GOT3 (cell line): ENCODE results near the gene SMAD6.

Experiments used
- DNase-seq: peaks from one replicate; lab custom pipeline; 2025; ENCODE audit warnings: mixed read lengths; lab: John Stamatoyannopoulos, UW

SMAD6 gene

GRCh38 chr15:66721501-66721937 lies 19.5 kb downstream of the SMAD6 start:
- no peak for DNase-seq

- DNase-seq = no peak
Observed at GRCh38 chr15:66721954-66722353, 19.9 kb downstream of the SMAD6 start.

GRCh38 chr15:66722757-66723540 lies 20.9 kb downstream of the SMAD6 start:
- DNase-seq = no peak

GRCh38 chr15:66723826-66724731 lies 22.0 kb downstream of the SMAD6 start:
- no peak for DNase-seq

- no peak for DNase-seq
Observed at GRCh38 chr15:66724732-66725463, 22.9 kb downstream of the SMAD6 start.

GRCh38 chr15:66725464-66725785 lies 23.4 kb downstream of the SMAD6 start:
- DNase-seq = no peak

GRCh38 chr15:66726386-66726785 lies 24.4 kb downstream of the SMAD6 start:
- no peak for DNase-seq

GRCh38 chr15:66729331-66729951 lies 27.4 kb downstream of the SMAD6 start:
- DNase-seq = no peak

- DNase-seq = no peak
Observed at GRCh38 chr15:66730168-66731021, 28.4 kb downstream of the SMAD6 start.

- DNase-seq = no peak
Observed at GRCh38 chr15:66733976-66734375, 31.9 kb downstream of the SMAD6 start.

GRCh38 chr15:66734961-66735908 lies 33.2 kb downstream of the SMAD6 start:
- DNase-seq = no peak

- DNase-seq = no peak
Observed at GRCh38 chr15:66735909-66736305, 33.9 kb downstream of the SMAD6 start.

- DNase-seq = no peak
Observed at GRCh38 chr15:66737243-66738010, 35.4 kb downstream of the SMAD6 start.

- DNase-seq = no peak
Observed at GRCh38 chr15:66738116-66738515, 36.1 kb downstream of the SMAD6 start.

GRCh38 chr15:66738595-66738994 lies 36.6 kb downstream of the SMAD6 start:
- no peak for DNase-seq

- DNase-seq = no peak
Observed at GRCh38 chr15:66739287-66739686, 37.3 kb downstream of the SMAD6 start.

- DNase-seq = no peak
Observed at GRCh38 chr15:66740802-66741201, 38.8 kb downstream of the SMAD6 start.

- DNase-seq = no peak
Observed at GRCh38 chr15:66741646-66742045, 39.6 kb downstream of the SMAD6 start.

- DNase-seq = no peak
Observed at GRCh38 chr15:66742286-66742685, 40.2 kb downstream of the SMAD6 start.
